RKO (cell line): Measurements from ENCODE around the gene UBE2J2.

Experiments
- DNase-seq: peaks from one replicate; pipeline ENCODE4 v3.0.0-alpha.2; 2016; ENCODE audit warnings: low spot score

The UBE2J2 gene

GRCh38 chr1:1211541-1212441 is 61.9 kb downstream of the UBE2J2 start:
- no peak for DNase-seq

- no peak for DNase-seq
Observed at GRCh38 chr1:1210726-1211540, 62.7 kb downstream of the UBE2J2 start.

DNA sequence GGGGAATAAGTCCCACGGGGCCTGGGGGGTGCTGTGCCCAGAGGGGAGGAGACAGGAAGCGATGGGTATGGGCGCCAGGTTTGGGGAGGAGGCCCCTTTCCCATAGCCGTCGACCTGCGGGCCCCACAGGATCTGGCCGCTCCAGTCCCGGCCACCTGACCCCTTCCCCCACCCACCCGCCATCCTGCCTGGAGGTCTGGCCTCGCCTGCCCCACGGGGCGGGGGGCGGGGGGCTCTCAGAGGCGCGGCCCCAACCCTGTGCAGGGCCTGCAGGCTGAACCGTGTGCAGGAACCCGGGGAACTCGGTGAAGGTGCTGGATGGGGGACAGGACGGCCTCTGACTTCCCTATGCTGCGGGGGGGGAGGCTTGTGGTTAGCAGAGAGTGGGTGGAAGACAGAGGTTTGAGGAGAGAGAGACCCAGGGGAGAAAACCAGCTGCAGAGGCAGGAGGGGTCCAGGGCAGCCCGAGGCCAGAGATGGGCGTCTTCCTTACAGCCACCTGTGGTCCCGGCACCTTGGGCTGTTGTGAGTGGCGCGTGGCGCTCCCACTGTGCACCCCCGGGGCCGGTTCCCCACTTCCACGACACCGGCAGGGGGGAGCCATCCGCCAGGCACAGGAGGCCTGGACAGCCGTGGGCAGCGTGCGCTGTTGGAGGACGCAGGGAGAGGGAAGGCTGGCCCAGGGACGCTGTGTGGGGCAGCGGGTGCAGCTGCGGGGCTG is 64.8 kb downstream of the UBE2J2 start:
- no peak for DNase-seq

- DNase-seq = no peak
Observed at GRCh38 chr1:1207571-1207892, 66.1 kb downstream of the UBE2J2 start.

DNA sequence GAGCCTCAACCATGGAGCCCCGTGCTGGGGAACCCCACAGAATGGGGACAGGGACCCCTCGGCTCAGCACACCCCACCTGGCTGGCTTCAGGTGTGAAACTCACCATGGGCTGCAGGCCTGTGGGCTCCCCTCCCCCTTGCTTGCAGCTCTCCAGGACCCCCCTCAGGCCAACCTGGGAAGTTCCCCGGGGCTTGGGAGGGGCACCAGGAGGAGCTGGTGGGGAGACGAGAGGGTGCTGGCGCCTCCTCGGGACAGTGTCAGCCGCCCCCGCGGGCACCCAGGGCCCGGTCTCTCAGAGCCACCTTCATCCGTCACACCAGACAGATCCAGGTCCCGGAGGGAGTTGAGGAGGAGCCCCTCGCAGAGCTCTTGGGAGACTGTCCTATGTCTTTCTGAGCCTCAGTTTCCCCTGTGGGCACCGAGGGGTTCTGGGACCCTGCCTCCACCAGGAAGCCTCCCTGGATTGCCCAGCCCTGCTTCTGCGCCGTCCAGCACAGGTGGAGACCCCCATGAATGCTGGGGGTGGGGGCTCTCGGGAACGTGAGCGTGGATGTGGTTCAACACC is 66.6 kb downstream of the UBE2J2 start:
- no peak for DNase-seq

DNA sequence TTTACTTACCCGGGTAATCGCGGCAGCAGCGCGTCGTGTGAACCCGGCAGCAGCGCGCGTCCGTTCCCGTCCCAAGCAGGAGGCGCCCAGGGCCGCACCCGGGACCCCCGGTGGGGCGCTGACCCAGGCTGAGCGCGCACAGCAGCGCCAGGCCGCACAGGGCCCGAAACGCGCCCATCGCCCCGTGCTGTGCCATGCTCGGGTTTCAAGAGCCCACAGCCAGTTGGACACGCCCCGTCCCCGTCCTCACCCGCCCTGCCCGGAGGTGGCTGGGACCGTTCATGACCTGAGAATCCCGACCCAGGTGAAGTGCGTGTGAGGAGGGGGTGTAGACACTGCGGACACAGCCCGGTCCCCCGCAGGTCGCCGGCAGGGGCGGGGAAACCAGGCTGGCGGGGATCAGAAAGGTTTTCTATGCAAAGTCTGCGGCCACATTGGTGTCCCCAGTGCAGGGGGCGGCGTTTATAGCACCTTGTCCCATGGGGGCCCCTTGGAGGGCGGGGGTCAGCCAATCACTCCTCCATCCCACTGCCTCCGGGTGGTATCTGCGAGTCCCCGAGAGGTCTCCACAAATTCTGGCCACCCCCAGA is 67.2 kb downstream of the UBE2J2 start, which contains the start of gene TNFRSF18:
Gene TNFRSF18 (minus strand): TSS at position 217 of the 590 bp plus-strand sequence. CDS start 21 bp downstream, at position 196.
- DNase-seq = no peak

DNA sequence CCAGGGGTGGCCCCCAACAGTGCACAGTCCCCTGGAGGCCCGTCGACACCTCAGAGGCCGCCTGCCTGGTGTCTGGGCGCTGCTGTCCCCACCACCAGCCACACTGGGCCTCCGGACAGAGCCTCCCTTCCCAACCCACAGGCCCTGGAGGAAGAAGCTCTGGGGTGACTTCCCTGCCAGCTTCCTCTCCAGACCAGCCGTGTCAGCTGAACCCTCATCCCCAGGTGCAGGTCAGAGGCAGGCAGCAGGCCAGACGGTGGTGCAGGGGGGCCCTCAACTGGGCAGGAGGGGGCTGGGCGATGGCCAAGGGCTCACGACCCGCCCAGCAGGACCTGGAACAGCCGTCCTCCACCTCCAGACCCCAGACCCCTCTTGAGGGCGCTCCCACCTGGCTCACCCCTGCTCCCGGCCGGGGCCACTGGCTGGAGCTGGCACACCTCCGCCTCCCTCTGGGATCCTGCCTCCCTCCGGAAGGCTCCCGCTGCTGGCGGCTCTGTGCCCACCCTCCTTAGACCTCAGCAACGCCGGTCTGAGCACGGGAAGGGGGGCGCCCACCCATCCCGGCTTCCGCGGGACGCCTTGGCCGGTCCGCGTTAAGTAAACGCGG is 67.8 kb downstream of the UBE2J2 start:
- no peak for DNase-seq

- no peak for DNase-seq
Observed at GRCh38 chr1:1204998-1205768, 68.5 kb downstream of the UBE2J2 start.

DNA sequence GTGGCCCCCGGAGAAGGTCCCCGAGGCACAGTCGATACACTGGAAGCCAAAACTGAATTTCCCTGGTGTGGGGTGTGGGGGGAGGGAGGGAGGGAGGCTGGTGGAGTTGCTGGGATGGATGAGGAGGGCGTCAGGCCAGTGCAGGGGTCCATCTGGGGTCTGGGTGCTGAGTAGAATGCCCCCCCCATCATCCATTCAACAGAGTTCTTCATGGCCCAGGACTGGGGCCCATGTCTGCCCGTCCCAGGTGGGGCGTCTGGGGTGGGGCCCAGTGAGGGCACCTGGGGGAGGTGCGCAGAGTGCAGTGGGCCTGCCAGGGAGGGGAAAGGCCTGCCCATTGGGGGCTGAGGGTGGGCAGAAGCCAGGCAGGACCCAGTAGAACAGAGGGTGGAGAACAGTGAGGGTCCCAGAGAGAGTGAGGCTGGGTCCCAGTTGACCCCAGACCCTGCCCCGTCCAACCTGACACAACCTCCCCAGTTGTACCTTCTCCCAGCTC is 69.2 kb downstream of the UBE2J2 start:
- no peak for DNase-seq
